NCI-H2081 (cell line): ENCODE data around the gene TMIGD2.
"Not testable (repeated sequence)": the region's sequence is repeated elsewhere in the genome, so short reads cannot be mapped to it uniquely, and the experiment has no call there.

ENCODE experiments used
- DNase-seq, 2 experiments: peaks; one replicate each; lab custom pipeline; 2025; lab: John Stamatoyannopoulos, UW

The TMIGD2 gene

DNA sequence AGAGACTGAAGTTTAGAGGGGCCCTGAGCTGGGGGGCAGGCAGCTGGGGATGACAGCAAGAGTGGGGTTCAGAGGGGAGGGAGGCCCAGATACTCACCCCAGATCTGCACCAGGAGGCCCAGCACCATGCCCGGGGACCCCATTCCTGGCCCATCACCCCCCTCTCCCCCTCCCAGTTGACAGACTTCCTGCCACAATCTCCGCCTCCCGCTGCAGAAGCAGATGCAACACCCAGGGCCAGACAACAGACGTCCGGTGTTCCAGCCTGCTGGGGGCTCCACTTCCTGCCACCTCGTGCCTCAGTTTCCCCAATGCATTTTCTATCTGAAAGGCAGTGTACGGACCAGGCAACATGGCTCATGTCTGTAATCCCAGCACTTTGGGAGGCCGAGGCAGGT is at the start of gene TMIGD2:
Gene TMIGD2, minus strand, starts transcription at position 147 of the 398 bp plus-strand sequence. Its CDS starts 4 bp downstream, at position 143.
- DNase-seq = no peak

- no peak for DNase-seq
These were observed 48.5 kb upstream of the TMIGD2 start for GRCh38 chr19:4350726-4351125.

GRCh38 chr19:4350111-4350510 is 47.9 kb upstream of the TMIGD2 start:
- no peak for DNase-seq

DNA sequence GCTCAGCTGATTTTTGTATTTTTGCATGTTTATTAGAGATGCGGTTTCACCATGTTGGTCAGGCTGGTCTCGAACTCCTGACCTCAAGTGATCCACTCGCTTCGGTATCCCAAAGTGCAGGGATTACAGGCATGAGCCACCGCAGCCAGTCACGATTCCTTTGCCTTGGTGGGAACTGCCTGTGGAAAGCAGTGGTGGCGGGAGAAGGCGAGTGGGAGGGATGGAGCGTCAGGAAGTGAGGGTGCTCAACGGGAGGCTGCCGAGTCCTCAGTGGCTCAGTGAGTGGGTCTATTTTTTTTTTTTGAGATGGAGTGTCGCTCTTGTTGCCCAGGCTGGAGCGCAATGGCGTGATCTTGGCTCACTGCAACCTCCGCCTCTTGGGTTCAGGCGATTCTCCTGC is 47.0 kb upstream of the TMIGD2 start:
- DNase-seq = not testable (repeated sequence)

- no peak for DNase-seq
These were observed 45.3 kb upstream of the TMIGD2 start for GRCh38 chr19:4347521-4347920.

GRCh38 chr19:4346020-4346383 is 43.8 kb upstream of the TMIGD2 start:
- no peak for DNase-seq

- no peak for DNase-seq
These were observed 43.3 kb upstream of the TMIGD2 start for GRCh38 chr19:4345342-4346019.

DNA sequence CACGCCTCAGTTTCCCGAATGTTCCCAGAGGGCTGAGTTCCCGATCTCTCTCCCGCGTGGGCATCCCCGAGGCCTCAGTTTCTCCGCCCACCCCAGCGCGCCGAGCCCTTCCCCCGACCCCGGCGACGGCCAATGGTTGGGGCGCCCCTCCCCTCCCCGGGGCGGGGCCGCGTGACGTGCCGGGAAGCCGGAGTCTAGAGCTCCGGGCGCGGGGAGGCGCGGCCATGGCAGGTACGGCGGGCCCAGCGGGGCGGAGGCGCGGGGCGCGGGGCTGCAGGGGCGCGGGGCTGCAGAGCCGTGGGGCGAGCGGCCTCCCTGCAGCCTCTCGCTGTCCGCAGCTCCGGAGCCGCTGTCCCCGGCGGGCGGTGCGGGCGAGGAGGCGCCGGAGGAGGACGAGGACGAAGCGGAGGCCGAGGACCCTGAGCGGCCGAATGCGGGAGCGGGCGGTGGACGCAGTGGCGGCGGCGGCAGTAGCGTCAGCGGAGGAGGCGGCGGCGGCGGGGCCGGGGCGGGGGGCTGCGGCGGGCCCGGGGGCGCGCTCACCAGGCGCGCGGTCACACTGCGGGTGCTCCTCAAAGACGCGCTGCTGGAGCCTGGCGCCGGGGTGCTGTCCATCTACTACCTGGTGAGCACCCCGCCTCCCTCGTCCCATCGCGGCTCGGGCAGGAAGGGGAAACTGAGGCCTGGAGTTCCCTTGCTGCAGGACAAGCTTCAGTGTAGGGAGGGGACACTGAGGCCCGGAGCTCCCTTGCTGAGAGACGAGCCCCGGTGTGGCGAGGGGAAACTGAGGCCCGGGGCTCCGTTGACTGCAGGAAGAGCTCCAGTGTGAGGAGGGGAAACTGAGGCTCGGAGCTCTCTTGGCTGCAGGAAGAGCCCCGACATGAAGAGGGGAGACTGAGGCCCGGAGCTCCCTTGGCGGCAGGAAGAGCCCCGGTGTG is 41.5 kb upstream of the TMIGD2 start, which contains the start of gene MPND:
Gene MPND, plus strand, starts transcription at position 193 of the 938 bp plus-strand sequence. Its CDS starts 32 bp downstream, at position 225.
- DNase-seq = peak; percentile 72 to 85

DNA sequence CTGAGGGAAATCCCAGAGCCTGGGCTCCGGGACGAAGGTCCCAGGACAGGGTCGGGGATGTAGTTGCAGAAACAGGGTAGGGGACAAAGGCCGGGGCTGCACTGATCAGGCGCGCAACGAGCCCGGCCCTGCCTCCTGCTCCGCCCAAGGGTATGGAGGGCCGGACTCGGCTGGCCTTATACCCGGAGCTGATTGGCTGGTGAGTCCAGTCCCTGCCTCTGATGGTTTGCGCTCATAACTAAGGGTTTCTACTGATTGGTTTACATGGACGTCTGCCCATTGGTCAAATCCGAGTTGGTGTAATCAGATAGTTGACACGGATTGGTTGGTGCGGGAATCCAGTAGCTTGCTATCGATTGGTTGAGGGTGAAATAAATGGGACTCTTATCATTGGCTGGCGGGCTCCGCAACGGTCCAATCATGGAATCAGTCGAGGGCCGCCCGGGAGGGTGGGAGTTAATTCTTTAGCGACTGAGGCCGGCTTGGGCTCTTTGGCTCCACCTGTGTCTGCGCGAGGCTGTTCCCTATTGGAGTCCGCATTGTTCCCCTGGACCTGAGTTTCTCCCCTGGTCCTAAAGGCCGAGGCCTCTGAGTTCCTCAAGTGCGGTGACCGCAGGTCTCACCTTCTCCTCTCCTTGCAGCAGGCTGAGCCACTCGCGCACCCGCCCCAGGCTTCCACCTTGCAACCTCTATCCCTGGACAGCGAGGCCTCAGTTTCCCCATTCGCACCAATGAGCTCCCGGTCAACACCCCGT is 40.6 kb upstream of the TMIGD2 start:
- peak; percentile 99 to 100 for DNase-seq

GRCh38 chr19:4342314-4342614 is 40.1 kb upstream of the TMIGD2 start:
- no peak for DNase-seq

DNA sequence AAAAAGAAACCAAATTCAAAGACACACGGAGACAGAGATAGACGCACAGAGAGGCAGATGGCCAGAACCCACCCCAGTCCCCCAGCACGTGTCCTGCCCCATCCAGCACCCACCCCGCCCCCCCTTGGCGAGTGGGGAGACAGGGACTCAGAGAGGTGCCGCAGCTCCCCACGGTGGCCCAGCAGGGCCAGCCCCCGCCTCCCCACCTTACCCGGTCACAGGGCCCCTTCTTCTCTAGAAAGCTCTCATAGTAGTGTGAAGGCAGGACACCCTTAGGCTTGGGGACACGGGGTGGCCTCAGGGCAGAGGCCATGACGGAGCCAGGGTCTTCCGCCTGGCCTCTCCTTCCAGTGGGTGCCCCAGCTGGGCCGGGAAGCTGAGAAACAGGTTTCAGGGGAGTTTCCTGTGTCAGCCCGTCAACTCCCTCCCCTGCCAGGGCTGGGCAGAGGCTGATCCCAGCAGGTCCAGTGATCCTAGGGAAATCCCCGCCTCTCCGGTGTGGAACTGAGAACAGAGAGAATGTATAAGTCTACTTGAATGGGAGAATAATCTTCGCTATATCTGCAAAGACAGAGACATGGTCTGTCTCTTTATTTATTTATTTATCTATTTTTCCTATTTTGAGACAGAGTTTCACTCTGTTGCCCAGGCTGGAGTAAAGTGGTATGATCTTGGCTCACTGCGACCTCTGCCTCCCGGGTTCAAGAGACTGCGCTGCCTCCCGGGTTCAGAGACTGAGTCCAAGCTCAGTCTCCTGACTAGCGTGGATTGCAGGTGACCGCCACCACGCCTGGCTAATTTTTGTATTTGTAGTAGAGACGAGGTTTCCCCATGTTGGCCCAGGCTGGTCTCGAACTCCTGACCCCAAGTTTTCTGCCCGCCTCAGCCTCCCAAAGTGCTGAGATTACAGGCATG is 36.5 kb upstream of the TMIGD2 start, which contains the start of gene STAP2:
Gene STAP2, minus strand, starts transcription at position 387 of the 915 bp plus-strand sequence. Its CDS starts 74 bp downstream, at position 313.
- DNase-seq = peak in 1 of 2 experiments; percentile 7

DNA sequence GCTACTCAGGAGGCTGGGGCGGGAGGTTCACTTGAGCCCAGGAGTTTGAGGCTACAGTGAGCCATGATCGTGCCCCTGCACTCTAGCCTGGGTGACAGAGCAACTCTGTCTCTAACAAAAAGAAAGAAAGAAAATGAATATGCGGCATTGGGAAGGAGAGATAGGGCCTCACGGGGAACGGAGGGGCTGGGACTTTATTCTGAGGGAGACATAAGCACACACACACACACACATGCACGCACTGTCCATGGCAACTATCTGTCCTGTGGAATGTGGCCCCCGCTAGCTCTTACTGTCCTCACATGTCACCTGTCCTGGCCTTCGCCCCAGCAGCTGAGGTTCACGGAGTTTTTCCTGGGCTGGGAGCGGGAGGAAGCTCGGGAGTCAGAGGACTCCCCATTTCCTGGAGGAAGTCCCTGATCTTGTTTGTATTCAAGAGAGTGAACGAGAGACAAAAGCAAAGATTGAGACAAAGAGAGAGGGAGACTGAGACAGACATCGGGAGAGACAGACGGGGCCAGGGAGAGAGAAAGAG is 35.8 kb upstream of the TMIGD2 start:
- DNase-seq = no peak

DNA sequence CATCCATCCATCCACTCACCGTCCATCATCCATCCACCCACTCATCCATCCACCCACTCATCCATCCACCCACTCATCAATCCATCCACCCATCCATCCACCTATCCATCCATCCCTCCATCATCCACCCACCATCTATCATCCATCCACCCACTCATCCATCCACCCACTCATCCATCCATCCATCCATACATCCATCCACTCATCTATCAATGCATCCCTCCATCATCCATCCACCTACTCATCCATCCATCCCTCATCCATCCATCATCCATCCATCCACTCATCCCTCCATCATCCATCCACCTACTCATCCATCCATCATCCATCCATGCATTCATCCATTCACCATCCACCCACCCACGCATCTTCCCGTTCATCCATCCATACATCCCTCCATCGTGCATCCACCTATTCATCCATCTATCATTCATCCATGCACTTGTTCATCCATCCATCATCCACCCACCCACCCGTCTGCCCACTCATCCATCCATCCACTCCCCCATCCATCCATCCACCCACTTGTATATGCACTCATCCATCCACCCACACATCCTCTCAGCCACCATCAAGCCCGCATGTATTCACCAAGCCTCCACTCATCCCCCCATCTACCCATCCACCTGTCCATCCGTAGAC is 32.9 kb upstream of the TMIGD2 start:
- no peak for DNase-seq

GRCh38 chr19:4329858-4330257 is 27.7 kb upstream of the TMIGD2 start:
- DNase-seq = no peak

DNA sequence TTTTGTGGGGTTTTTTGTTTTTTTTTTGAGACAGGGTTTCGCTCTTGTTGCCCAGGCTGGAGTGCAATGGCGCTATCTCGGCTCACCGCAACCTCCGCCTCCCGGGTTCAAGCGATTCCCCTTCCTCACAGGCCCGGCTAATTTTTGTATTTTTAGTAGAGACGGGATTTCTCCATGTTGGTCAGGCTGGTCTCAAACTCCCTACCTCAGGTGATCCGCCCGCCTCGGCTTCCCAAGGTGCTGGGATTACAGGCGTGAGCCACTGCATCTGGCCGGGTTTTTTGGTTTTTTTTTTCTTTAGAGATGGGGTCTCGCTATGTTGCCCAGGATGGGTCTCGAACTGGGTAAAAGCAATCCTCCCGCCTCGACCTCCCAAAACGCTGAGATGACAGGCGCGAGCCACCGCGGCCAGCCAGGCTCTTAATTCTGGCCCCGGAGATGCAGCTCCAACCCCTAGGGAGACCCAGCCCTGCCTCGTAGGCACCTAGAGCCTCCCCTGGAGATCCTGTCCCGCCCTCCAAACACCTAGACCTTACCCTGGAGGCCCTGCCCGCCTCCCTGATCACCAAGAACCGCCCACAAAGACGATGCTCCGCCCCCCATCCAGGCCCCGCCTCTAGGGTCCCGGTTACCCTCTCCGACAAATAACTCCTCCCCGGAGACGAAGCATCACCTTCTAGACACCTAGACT is 26.9 kb upstream of the TMIGD2 start:
- not testable (repeated sequence) for DNase-seq

DNA sequence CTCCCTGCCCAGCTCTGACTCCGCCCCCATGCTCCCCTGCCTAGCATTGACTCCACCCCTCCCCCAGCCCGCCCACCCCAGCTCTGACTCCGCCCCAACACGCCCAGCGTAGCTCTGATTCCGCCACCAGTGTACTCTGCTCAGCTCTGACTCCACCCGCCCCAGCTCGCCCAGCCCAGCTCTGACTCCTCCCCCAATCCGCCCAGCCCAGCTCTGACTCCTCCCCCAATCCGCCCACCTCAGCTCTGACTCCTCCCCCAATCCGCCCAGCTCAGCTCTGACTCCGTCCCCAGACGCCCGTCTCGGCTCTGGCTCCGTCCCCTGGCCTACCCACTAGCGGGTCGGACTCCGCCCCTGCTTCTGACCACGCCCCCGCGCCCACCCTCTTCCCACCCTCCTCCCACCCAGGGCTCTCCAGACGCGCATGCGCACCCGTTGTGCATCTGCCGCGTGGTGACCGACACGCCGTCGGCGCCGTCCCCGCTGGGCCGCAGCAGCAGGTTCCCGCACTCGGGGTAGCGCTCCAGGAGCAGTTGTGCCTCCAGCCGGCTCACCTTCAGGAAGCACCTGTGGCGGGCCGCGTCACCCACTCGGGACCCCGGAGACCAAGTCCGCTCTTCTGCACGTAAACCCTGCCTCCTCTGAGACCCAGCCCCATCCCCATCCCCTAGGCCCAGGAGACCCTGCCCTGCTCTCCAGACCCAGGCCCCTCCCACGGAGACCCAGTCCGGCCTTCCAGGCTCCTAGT is 26.2 kb upstream of the TMIGD2 start:
- no peak for DNase-seq

- no peak for DNase-seq
These were observed 25.7 kb upstream of the TMIGD2 start for GRCh38 chr19:4327877-4328242.

DNA sequence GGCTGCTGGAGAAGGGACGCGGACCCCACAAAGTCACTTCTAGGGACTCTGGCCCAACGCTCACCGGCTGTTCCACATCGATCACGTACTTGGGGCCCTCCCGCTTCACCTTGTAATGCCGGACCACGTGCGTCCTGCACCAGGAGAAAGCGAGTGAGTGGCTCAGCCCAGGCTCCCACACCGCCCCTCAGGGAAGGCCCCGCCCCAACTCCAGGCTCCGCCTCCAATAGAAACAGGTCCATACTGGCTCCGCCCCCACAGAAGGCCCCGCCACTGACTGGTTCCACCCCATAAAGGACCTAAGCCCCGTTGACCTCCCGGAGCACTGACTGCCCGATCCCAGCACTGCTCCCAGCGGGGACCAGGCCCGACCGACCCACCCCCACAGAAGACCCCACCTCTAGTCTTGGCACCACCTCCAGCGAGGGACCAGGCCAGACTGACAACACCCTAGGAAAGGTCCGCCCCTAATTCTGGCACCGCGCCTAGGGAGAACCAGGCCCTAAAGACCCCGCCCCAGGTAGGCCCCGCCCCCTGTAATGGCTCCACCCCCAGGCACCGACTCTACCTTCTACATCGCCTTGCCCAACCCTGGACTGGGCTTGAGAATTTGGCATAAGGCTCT is 25.2 kb upstream of the TMIGD2 start:
- no peak for DNase-seq

DNA sequence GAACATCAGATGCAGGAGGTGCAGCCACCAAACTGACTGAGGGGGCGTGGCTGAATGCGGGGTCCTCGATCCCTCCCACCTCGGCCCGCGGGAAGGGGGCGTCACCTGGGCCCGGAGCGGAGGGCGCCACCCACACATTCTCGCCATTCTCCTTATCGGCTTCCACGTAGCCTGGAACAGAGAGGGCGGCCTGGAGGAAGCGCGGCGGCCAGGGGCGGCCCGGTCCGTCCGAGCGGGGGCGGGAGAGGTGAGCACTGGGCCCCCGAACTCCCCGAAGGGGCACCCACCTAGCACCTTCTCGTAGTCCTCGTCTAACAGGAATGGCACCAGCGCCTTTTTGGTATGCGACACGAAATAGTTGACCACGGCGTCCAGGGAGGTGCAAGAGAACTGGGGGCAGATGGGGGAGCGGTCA is 24.7 kb upstream of the TMIGD2 start:
- DNase-seq = no peak
